Measurements from ENCODE around the gene PPFIA4. TPM values are rescaled to one million over a fixed set of nuclear protein-coding genes. Genes with fewer than 3 reads are reported as not detected.
A peak's percentile ranks its signal among the peaks of the same experiment; 100 is the strongest.

Gene PPFIA4
- total RNA-seq, 1 experiment from 2014 or later = 4.5 TPM

DNA sequence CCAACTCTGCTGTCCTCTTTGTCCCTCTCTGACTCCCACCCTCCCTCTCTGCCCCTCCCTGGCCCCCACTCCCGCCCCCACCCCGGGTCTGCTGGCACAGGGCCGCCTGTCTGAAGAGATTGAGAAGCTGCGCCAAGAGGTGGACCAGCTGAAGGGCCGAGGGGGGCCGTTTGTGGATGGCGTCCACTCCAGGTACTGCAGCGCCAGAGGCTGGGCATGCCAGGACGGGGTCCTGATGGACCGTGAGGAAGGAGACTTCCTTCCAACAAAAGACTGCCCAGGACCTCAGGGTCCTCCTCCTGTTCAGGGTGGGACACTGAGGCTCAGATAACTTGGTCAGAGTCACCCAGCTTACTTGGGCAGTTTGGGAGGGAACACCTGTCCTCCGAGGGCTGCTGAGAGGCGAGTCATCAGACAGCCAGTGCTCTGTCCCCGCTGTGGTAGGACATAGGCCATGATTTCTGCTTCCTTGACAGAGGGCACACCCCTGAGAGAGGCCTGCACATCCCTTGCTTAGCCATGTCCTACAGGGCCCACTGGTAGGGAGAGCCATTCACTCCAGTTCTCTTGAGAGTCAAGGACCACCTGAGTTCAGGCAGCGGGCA, 23.4 kb downstream of the PPFIA4 start:
- in situ Hi-C loops (cut with HindIII; ENCODE audit: low pct_unique_long_range_greater_than_20kb, low sequenced_read_pairs) = no loop called here
- no peak for DNase-seq (ENCODE audit: low read depth, low spot score)

DNA sequence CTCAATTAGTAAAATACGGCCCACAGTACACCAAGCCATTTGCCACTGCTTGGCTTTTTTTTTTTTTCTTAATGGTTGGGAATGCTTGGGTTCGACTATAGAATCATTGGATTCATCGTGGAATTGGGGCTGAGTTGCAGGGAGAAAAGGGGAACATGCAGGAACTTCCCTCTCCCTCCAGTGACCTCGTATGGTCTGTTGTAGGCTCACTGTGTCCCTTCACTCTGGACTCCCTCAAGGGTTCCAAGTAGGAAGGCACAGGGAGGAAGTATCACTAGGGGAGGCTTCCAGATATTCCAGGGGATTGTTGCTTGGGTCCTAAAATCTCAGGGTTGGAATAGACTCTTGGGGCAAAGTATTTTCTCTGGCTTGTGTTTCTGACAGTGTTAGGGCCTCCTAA, 24.5 kb downstream of the PPFIA4 start:
- in situ Hi-C loops (cut with HindIII; ENCODE audit: low pct_unique_long_range_greater_than_20kb, low sequenced_read_pairs) = no loop called here
- no peak for DNase-seq (ENCODE audit: low read depth, low spot score)

DNA sequence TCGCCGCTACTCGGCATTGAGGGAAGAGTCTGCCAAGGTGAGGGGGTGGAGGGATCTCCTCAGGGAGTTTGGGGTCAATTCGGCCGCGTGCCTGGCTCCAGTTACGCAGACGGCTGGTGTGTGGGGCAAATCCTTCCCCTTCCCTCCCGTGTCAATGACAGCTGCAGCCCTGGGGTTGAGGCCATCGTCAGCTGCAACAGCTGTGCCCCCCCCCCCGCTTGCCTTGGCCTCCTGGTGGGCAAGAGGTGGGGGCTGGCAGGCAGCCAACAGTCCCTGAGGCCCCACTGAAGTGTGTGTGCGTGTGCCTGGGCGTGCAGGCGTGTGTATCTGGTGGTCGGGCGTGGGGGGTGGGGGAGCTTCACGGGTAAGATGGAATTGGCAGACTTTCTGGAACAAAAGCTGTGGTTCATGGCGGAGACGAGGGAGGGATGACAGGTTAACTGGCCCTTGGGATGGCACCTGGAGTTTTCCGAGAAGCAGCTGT, 25.6 kb downstream of the PPFIA4 start:
- DNase-seq (ENCODE audit: low read depth, low spot score) = no peak
- in situ Hi-C loops (cut with HindIII; ENCODE audit: low pct_unique_long_range_greater_than_20kb, low sequenced_read_pairs) = no loop called here

DNA sequence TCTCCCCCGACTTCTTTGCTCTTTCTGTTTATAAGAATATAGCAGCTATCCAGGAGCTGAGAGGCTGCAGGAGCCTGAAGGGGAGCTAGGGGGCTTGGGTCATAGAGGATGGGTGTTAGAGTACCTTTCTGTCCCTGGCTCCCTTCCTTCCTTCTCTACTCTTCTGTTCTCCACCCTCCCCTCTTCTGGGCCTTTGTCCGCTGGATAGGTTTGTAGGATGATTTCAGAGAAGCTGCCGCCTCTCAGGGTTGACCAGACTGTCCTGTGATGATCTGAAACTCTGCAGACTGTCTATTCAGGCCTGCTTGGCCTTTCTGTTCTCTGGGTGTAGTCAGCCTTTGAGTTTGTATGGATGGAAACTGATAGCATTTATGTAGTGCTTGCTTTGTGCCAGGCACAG, 26.3 kb downstream of the PPFIA4 start:
- in situ Hi-C loops (cut with HindIII; ENCODE audit: low pct_unique_long_range_greater_than_20kb, low sequenced_read_pairs) = no loop called here
- no peak for DNase-seq (ENCODE audit: low read depth, low spot score)

DNA sequence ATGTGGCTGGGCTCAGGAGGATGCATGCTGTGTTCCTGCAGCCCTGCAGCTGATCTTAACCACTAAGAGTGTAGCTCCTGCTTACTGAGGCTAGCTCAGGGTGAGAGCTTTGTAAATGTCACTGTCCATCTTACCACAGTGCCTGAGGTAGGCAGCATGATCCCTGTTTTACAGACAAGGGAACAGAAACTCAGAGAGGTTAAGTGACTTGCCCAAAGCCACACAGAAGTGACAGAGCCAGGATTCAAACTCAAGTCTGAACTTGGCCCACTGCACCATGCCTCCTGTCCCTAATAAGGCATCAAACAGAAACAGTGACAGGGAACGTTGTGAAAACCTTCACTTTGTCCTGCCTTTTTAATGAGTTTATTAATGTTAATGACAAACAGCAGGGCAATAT, 27.9 kb downstream of the PPFIA4 start:
- DNase-seq (ENCODE audit: low read depth, low spot score) = no peak
- in situ Hi-C loops (cut with HindIII; ENCODE audit: low pct_unique_long_range_greater_than_20kb, low sequenced_read_pairs) = no loop called here

DNA sequence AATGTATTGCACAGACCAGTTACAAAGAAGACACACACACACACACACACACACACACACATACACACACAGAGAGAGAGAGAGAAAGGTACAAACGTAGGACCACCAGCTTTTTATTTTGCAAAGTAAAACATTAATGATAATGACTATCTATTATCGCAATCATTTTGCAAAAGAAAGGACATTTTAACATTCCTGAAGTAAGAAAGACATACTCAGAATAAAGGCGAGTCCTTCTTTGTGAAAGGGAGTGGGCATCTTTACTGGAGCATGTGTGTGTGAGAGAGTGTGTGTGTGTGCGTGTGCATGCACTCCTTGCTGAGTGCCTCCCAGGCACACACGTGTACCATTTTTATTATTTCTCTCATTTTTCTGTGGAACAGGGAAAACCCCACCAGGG, 28.4 kb downstream of the PPFIA4 start:
- in situ Hi-C loops (cut with HindIII; ENCODE audit: low pct_unique_long_range_greater_than_20kb, low sequenced_read_pairs) = no loop called here

DNA sequence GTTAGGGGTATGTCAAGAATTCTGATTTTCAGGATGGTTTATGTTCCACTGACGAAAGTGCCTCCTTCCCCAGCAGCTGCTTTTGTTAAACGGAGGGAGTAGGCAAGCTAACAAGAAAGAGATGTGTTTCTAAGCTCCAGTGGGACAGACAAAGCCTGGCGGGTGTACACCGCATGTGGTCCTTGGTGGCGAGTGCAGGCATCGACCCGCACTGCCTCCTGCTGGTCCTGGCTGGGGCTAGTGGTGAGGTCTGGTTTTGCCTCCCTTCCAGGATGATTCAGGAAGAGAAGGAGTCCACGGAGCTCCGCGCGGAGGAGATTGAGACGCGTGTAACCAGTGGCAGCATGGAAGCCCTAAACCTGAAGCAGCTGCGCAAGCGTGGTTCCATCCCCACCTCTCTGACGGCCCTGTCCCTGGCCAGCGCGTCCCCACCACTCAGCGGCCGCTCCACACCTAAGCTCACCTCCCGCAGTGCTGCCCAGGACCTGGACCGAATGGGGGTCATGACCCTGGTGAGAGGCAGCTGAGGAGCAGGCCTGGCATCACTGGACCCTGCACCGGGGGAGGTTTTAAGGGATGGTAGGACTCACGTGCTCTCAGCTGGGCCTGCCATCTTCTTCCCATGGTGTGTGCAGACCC, 29.0 kb downstream of the PPFIA4 start:
- in situ Hi-C loops (cut with HindIII; ENCODE audit: low pct_unique_long_range_greater_than_20kb, low sequenced_read_pairs) = no loop called here
- DNase-seq (ENCODE audit: low read depth, low spot score) = peak; percentile 17

More for the DNA sequence above, 28.4 kb downstream of the PPFIA4 start:
- no peak for DNase-seq (ENCODE audit: low read depth, low spot score)

DNA sequence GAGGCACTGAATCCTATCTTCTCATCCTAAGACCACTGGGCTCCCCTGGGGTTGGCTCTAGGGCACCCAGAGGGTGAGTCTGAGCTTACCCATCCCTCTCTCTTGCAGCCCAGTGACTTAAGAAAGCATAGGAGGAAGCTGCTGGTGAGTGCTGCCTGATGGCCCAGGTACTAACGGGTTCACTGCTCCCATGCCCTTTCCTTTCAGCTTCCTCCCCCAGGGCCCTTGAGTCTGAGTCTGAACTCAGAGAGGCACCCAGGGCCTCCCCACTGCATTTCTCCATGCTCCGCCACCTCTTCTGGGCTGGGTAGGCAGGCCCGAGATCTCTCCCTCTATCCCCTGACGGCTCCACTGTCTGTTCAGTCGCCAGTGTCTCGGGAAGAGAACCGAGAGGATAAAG, 29.7 kb downstream of the PPFIA4 start:
- in situ Hi-C loops (cut with HindIII; ENCODE audit: low pct_unique_long_range_greater_than_20kb, low sequenced_read_pairs) = no loop called here
- DNase-seq (ENCODE audit: low read depth, low spot score) = no peak

DNA sequence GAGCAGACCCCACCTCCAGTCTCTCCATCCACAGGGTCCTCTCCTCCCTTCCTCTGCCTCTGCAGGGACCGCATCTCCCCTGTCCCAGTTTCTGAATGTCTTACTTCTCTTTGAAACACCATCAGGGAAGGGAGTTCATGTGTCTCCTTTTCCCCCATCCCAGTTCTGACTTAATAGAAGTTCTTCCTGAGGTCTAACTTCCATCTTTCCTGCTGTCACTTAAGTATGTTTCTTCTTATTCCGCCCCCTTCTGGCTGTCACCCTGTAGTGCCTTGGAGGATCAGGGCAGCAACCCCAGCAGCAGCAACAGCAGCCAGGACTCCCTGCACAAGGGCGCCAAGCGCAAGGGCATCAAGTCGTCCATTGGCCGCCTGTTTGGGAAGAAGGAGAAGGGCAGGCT, 30.2 kb downstream of the PPFIA4 start:
- in situ Hi-C loops (cut with HindIII; ENCODE audit: low pct_unique_long_range_greater_than_20kb, low sequenced_read_pairs) = no loop called here
- peak; percentile 38 for DNase-seq (ENCODE audit: low read depth, low spot score)

DNA sequence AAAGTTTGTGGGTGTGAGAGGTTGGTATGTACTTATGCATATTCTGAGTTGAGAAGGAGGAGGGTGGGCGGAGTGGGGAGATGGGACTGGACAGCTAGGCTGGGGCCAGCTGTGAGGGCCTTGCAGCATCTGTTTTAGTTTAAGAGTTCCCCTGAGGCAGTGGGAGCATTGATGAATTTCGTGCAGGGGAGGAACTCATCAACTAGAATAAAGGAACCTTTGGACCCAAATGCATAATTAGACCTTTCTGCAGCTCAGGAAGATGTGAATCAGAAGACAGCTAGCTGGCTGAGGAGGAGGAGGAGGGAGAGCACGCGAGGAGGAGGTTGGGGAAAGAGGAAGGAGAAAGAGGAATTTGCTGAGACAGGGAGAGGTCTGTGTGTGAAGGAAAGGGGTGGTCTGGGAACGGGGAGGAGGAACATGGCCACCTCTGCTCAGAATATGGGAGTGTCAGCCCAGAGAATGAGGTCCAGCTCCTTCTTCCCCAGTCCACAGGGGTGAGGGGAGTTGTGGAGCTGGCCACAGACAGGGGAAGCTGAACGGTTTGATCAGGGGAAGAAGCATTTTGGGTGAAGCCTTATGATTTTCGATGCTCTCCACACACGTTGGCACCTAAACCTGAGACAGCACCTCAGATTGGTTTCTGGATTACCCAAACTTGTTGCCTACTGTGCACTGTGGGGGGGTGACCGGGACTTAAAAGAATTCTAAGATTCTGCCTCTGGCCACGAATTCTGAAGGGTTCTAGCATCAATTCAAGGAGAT, 31.8 kb downstream of the PPFIA4 start:
- DNase-seq (ENCODE audit: low read depth, low spot score) = peak; percentile 11
- in situ Hi-C loops (cut with HindIII; ENCODE audit: low pct_unique_long_range_greater_than_20kb, low sequenced_read_pairs) = no loop called here

DNA sequence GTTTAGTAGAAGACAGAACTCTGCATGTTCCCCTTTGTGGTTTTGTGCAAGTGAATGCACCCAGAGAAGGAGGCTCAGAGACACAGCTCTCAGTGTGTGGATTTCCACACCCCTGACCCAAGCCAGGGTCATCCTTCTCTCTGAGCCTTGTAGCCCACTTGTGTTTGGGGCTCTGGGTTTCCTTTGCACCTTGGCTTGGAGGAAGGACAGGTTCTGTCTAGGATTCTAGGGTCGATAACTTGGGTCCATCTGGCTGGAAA, 32.3 kb downstream of the PPFIA4 start:
- DNase-seq (ENCODE audit: low read depth, low spot score) = no peak
- in situ Hi-C loops (cut with HindIII; ENCODE audit: low pct_unique_long_range_greater_than_20kb, low sequenced_read_pairs) = no loop called here

DNA sequence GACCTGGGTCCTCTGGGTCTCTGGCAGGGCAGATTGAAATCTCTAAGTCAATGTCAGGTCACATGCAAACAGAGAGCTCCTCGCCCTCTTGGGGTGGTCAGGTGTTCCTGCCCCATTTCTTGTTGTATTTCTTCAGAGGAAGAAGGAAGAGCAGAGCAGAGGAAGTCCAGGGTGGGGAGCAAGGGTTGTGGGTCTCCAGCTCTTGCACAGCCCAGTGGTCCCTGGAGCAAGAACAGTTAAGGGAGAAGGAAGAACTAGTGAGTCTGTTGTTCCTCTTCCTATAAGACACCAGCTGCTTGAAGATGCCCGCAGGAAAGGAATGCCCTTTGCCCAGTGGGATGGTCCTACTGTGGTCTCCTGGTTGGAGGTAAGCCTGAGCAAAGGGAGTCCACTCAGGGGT, 33.2 kb downstream of the PPFIA4 start:
- DNase-seq (ENCODE audit: low read depth, low spot score) = no peak
- in situ Hi-C loops (cut with HindIII; ENCODE audit: low pct_unique_long_range_greater_than_20kb, low sequenced_read_pairs) = no loop called here

DNA sequence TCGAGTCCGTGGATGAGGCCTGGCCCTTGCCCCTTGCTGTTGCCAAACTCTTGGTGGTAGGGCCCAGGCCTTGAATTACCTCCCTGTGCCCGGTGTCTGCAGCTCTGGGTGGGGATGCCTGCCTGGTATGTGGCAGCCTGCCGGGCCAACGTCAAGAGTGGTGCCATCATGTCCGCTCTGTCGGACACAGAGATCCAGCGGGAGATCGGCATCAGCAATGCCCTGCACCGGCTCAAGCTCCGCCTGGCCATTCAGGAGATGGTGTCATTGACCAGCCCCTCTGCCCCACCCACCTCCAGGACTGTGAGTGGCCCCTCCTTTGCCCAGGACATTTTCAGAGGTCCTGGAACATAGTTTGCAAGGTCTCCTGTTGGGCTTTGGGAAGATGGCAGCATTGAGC, 33.8 kb downstream of the PPFIA4 start:
- no peak for DNase-seq (ENCODE audit: low read depth, low spot score)
- in situ Hi-C loops (cut with HindIII; ENCODE audit: low pct_unique_long_range_greater_than_20kb, low sequenced_read_pairs) = no loop called here

DNA sequence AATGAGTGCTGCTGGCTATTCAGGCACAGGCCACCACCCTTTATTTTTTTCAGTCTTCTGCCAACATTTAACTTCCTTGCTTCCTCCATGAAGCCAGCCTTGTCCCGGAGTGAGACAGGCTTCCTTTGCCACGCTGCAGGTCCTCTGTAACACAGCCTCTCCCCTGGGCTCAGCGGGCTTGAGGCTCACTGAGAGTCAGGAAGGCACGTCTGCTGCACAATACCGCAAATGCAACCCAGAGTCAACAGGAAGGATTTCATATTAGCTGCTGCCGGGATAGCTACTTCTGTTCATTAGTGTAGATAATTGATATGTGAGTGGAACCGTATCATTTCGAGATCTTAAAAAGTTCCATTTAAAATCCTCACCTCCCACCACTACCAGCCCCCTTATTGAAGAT, 37.0 kb downstream of the PPFIA4 start:
- DNase-seq (ENCODE audit: low read depth, low spot score) = no peak
- in situ Hi-C loops (cut with HindIII; ENCODE audit: low pct_unique_long_range_greater_than_20kb, low sequenced_read_pairs) = no loop called here

DNA sequence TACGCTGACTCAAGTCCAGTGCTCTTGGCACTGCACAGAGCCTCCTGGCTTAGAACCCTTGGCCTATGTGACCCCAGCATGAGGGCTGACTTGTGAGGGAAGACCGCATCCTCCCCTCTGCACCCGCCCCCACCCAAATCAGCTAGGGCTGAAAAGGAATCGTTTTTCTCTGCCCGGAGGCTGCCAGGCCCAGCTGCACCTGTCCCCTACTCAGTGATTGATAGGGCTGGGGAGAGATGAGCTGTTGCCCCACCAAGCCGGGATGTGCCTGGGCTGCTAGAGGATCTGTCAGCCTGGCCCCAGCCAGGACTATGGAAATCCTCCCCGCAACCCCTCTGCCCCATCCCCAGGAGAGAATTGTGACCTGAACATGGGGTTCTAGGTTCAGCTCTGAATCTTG, 38.9 kb downstream of the PPFIA4 start:
- in situ Hi-C loops (cut with HindIII; ENCODE audit: low pct_unique_long_range_greater_than_20kb, low sequenced_read_pairs) = no loop called here
- DNase-seq (ENCODE audit: low read depth, low spot score) = no peak

DNA sequence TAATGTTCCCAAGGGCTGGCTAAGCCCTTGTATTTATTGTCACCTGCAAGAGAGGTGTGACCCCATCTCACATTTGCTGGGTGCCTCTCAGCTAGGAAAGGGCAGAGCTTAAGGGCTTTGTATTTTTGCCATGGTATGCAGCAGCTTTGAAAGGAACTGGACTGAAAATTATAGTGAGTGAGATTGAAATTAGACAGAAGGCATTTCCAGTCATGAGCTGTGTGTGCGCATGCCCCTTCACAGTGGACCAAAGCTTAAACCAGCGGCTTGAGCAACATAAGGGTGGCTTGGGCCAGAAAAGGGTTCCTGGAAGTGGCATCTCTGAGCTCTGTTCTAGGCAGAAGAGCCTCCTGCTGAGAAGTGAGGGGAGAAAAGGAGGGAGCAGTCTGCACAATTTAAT, 39.7 kb downstream of the PPFIA4 start:
- DNase-seq (ENCODE audit: low read depth, low spot score) = no peak
- in situ Hi-C loops (cut with HindIII; ENCODE audit: low pct_unique_long_range_greater_than_20kb, low sequenced_read_pairs) = no loop called here

DNA sequence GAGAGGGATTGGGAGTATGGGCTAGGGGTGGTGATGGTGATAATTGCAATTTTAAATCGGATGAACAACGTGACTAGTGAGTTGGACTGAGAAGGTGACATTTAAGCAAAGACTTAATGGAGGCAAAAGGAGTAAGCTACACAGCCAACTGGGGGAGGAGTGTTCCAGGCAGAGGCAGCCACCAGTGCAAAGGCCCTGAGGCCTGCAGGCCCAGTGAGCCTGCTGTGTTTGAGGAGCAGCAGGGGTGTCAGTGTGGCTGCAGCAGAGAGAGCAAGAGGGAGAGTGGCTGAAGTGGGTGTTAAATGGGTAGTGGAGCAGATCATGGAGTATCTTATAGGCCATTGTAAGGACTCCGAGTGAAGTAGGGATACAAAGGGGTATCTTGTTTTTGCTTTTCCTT, 40.7 kb downstream of the PPFIA4 start:
- DNase-seq (ENCODE audit: low read depth, low spot score) = no peak
- in situ Hi-C loops (cut with HindIII; ENCODE audit: low pct_unique_long_range_greater_than_20kb, low sequenced_read_pairs) = no loop called here

DNA sequence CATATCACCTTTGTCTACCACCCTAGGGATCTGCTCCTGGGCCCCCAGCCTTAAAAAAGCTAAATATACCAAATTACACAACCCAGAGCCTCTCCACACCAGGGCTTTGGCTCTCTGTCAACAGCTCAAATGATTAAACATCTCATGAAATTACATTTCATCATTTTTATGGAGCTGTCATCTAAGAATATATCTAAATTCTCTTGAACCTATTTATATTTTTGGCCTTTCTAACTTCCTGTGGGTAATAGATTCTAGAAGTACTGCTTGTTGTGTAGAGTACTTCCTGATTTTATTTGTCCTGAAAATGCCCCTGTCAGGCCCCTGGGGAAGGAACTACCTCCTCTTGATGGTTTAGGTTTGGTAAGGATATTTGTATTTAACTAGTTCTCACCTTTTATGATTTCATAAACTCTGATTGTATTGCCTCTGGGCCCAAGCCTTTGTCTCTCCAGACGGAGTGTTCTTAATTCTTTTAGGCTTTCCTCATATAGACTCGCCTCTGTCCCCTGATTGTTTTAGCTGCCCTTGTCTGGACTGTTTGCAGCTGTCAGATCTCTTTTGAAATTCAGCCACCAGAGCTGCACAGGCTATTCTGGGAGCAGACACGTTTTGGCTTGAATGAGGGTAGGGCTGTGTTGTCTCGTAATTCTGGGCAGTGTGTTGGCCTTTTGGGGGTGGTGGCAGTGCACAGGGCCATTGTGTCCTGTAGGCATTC, 42.9 kb downstream of the PPFIA4 start:
- in situ Hi-C loops (cut with HindIII; ENCODE audit: low pct_unique_long_range_greater_than_20kb, low sequenced_read_pairs) = no loop called here
- no peak for DNase-seq (ENCODE audit: low read depth, low spot score)

All from SK-MEL-5 (cell line).